H9 (cell line): ENCODE data around the gene SALL3. TPM values are rescaled to one million over a fixed set of nuclear protein-coding genes. Genes with fewer than 3 reads are reported as not detected.
A peak's percentile ranks its signal among the peaks of the same experiment; 100 is the strongest.

Experiments used
- DNase-seq: peaks from one replicate; pipeline ENCODE4 v3.0.0-alpha.2; 2017
- H2AFZ ChIP-seq: one replicate; pipeline ENCODE4 v1.6.1; 2013; ENCODE audit warnings: mild to moderate bottlenecking, low read length, control low read depth, moderate library complexity
- H2AK5ac ChIP-seq: 2 replicates; pipeline ENCODE4 v1.6.1; 2013; ENCODE audit warnings: low read length, control low read depth, mixed read lengths; ENCODE audit not compliant: insufficient read length
- H2BK120ac ChIP-seq: one replicate; pipeline ENCODE4 v1.6.1; 2013; ENCODE audit warnings: low read depth, mild to moderate bottlenecking, low read length, control low read depth, inconsistent platforms; ENCODE audit not compliant: poor library complexity, severe bottlenecking
- H2BK12ac ChIP-seq: 2 replicates; pipeline ENCODE4 v1.6.1; 2013; ENCODE audit warnings: low read length, control low read depth, mixed read lengths, low read depth; ENCODE audit not compliant: insufficient read length
- H2BK15ac ChIP-seq: 2 replicates; pipeline ENCODE4 v1.6.1; 2013; ENCODE audit warnings: low read depth, low read length, control low read depth
- H2BK20ac ChIP-seq: one replicate; pipeline ENCODE4 v1.6.1; 2013; ENCODE audit warnings: low read depth, mild to moderate bottlenecking, low read length, control low read depth, inconsistent platforms; ENCODE audit not compliant: poor library complexity, severe bottlenecking
- H2BK5ac ChIP-seq: 2 replicates; pipeline ENCODE4 v1.6.1; 2013; ENCODE audit warnings: low read length, control low read depth, mixed read lengths; ENCODE audit not compliant: insufficient read length
- H3K14ac ChIP-seq: 2 replicates; pipeline ENCODE4 v1.6.1; 2013; ENCODE audit warnings: low read length, control low read depth; ENCODE audit not compliant: insufficient read depth
- H3K18ac ChIP-seq: 2 replicates; pipeline ENCODE4 v1.6.1; 2013; ENCODE audit warnings: low read depth, mild to moderate bottlenecking, mixed read lengths, low read length, control low read depth; ENCODE audit not compliant: insufficient read length
- H3K23ac ChIP-seq: 2 replicates; pipeline ENCODE4 v1.6.1; 2013; ENCODE audit warnings: low read length, control low read depth, mixed read lengths, low read depth; ENCODE audit not compliant: insufficient read length
- H3K23me2 ChIP-seq: 2 replicates; pipeline ENCODE4 v1.6.1; 2013; ENCODE audit warnings: low read depth, mild to moderate bottlenecking, mixed read lengths, low read length, control low read depth; ENCODE audit not compliant: insufficient read length, poor library complexity, severe bottlenecking
- H3K27ac ChIP-seq: 2 replicates; pipeline ENCODE4 v1.5.1; 2013; ENCODE audit warnings: low read length, control low read depth, mixed read lengths, low read depth; ENCODE audit not compliant: insufficient read length
- H3K27me3 ChIP-seq: 2 replicates; pipeline ENCODE4 v1.6.1; 2013; ENCODE audit warnings: low read length, control low read depth, inconsistent platforms; ENCODE audit not compliant: insufficient read depth
- H3K4ac ChIP-seq: 2 replicates; pipeline ENCODE4 v1.6.1; 2013; ENCODE audit warnings: low read depth, mild to moderate bottlenecking, control low read depth, inconsistent platforms, low read length, moderate library complexity
- H3K4me1 ChIP-seq: 2 replicates; pipeline ENCODE4 v1.6.1; 2013; ENCODE audit warnings: low read length, control low read depth, inconsistent platforms; ENCODE audit not compliant: insufficient read depth
- H3K4me2 ChIP-seq: 2 replicates; pipeline ENCODE4 v1.6.1; 2013; ENCODE audit warnings: low read length, control low read depth, mixed read lengths; ENCODE audit not compliant: insufficient read length, insufficient read depth
- H3K56ac ChIP-seq: 2 replicates; pipeline ENCODE4 v1.6.1; 2013; ENCODE audit warnings: low read depth, mild to moderate bottlenecking, mixed read lengths, low read length, control low read depth; ENCODE audit not compliant: insufficient read length
- H3K79me1 ChIP-seq: 2 replicates; pipeline ENCODE4 v1.6.1; 2013; ENCODE audit warnings: low read depth, mild to moderate bottlenecking, moderate library complexity, low read length, control low read depth, inconsistent platforms; ENCODE audit not compliant: insufficient read depth, poor library complexity, severe bottlenecking
- H3K79me2 ChIP-seq: 2 replicates; pipeline ENCODE4 v1.6.1; 2013; ENCODE audit warnings: low read length, control low read depth, inconsistent platforms; ENCODE audit not compliant: insufficient read depth
- H3K9ac ChIP-seq: 2 replicates; pipeline ENCODE4 v1.6.1; 2013; ENCODE audit warnings: low read length, control low read depth, mixed read lengths; ENCODE audit not compliant: insufficient read length; ENCODE audit errors: extremely low read depth
- H3K9me3 ChIP-seq: one replicate; pipeline ENCODE4 v1.6.1; 2013; ENCODE audit warnings: low read depth, low read length, inconsistent platforms; ENCODE audit not compliant: control insufficient read depth
- H3T11ph ChIP-seq: one replicate; pipeline ENCODE4 v1.6.1; 2013; ENCODE audit warnings: mild to moderate bottlenecking, low read length, control low read depth, inconsistent platforms
- H4K20me1 ChIP-seq: one replicate; pipeline ENCODE4 v1.6.1; 2013; ENCODE audit not compliant: control insufficient read depth, insufficient read length, insufficient read depth
- H4K5ac ChIP-seq: 2 replicates; pipeline ENCODE4 v1.6.1; 2013; ENCODE audit warnings: low read depth, mild to moderate bottlenecking, mixed read lengths, low read length, control low read depth; ENCODE audit not compliant: insufficient read length
- H4K8ac ChIP-seq: replicated peaks from 2 replicates; pipeline ENCODE4 v1.6.1; 2013; ENCODE audit warnings: low read length, control low read depth, mixed read lengths, low read depth; ENCODE audit not compliant: insufficient read length
- H4K91ac ChIP-seq: 2 replicates; pipeline ENCODE4 v1.6.1; 2013; ENCODE audit warnings: low read depth, mild to moderate bottlenecking, moderate library complexity, mixed read lengths, low read length, control low read depth; ENCODE audit not compliant: insufficient read length
- H3K27ac Mint-ChIP-seq, 3 experiments: 2 replicates in 2 of 3; 3 replicates in 1 of 3; pipeline ENCODE4 v1.8.0; 2020 to 2021; ENCODE audit warnings: mixed read lengths in 3 of 3, mild to moderate bottlenecking in 1 of 3, moderate library complexity in 1 of 3
- H3K27me3 Mint-ChIP-seq: 2 replicates; pipeline ENCODE4 v1.8.0; 2021; ENCODE audit warnings: low read depth, mild to moderate bottlenecking, moderate library complexity, mixed read lengths
- H3K36me3 Mint-ChIP-seq, 3 experiments: 2 replicates in 2 of 3; 3 replicates in 1 of 3; pipeline ENCODE4 v1.8.0; 2020 to 2021; ENCODE audit warnings: low read depth in 3 of 3, mixed read lengths in 3 of 3; ENCODE audit not compliant: insufficient read depth in 1 of 3
- H3K4me1 Mint-ChIP-seq, 2 experiments: 2 replicates each; pipeline ENCODE4 v1.8.0; 2020; ENCODE audit warnings: mixed read lengths in 2 of 2
- H3K4me3 Mint-ChIP-seq, 2 experiments: 2 replicates in 1 of 2; 3 replicates in 1 of 2; pipeline ENCODE4 v1.8.0; 2020 to 2021; ENCODE audit warnings: mild to moderate bottlenecking in 2 of 2, mixed read lengths in 2 of 2, moderate library complexity in 1 of 2
- H3K9me3 Mint-ChIP-seq, 2 experiments: 2 replicates in 1 of 2; 3 replicates in 1 of 2; pipeline ENCODE4 v1.8.0; 2020; ENCODE audit warnings: mild to moderate bottlenecking in 2 of 2, mixed read lengths in 2 of 2, moderate library complexity in 1 of 2
- CTCF ChIP-seq: fragments of 200-600 bp; sonication (generic); conservative IDR thresholded peaks from 3 replicates; pipeline ENCODE4 v1.8.0; 2021; ENCODE audit warnings: antibody characterized with exemption, mild to moderate bottlenecking
- WGBS: extraction: QIAGEN DNeasy Blood & Tissue Kit; methylation state at CpG from one replicate; pipeline ENCODE4 v1.1.7; 2013; ENCODE audit warnings: missing lambda C conversion rate, low lambda C conversion rate, mixed read lengths; ENCODE audit not compliant: insufficient read length; ENCODE audit errors: extremely low coverage; 5-methylcytosine and 5-hydroxymethylcytosine counted together
- total RNA-seq: library from RNA; stranded (reverse); gene quantifications from 2 replicates; pipeline ENCODE4 v1.2.1, GENCODE V29; 2021

Gene SALL3
- total RNA-seq, 1 experiment from 2014 or later = 52.4 TPM

GRCh38 chr18:78979056-78979729, 425 bp upstream of the SALL3 start:
- H4K8ac ChIP-seq = no peak overlapping the region
- no peak overlapping the region for H2BK20ac ChIP-seq
- no peaks in the 10 kb centered on the region for H4K20me1 ChIP-seq
- DNase-seq = peak; percentile 72
- H3K56ac ChIP-seq = no peak overlapping the region
- no peak overlapping the region for H4K5ac ChIP-seq
- Mint-ChIP-seq H3K4me3 (peak overlapping the region; percentile 58 to 66; a peak in 4 of 5 replicates), H3K36me3 (peaks cover 0 to 6% (median 4%) of the 10 kb centered on the region in 3 experiments; a peak in 3 of 7 replicates), H3K9me3 (peaks cover 0 to 6% of the 10 kb centered on the region in 2 experiments; a peak in 1 of 5 replicates), H3K4me1 (peaks cover 42 to 63% of the 10 kb centered on the region in 2 experiments), H3K27ac (no peak overlapping the region), H3K27me3 (peaks cover 48% of the 10 kb centered on the region)
- no CpG with 5 or more reads among the region's 98 CpGs for WGBS
- H2AK5ac ChIP-seq = no peak overlapping the region
- H3K79me2 ChIP-seq = no peaks in the 10 kb centered on the region
- no peak overlapping the region for H4K91ac ChIP-seq
- H3K9ac ChIP-seq = no peak overlapping the region
- no peaks in the 10 kb centered on the region for H3K79me1 ChIP-seq
- TF ChIP-seq CTCF = no peak
- no peak overlapping the region for H3K14ac ChIP-seq
- peaks cover 30% of the 10 kb centered on the region for H3K23me2 ChIP-seq
- H3T11ph ChIP-seq = no peak overlapping the region
- H2BK15ac ChIP-seq = no peak overlapping the region
- no peak overlapping the region for H3K23ac ChIP-seq
- peaks cover 4% of the 10 kb centered on the region; the same call in 1 of the 2 replicates for H3K4me1 ChIP-seq
- H3K4ac ChIP-seq = no peak overlapping the region
- H3K27me3 ChIP-seq = peaks cover 35% of the 10 kb centered on the region
- H2BK12ac ChIP-seq = no peak overlapping the region
- no peak overlapping the region for H2BK5ac ChIP-seq
- no peak overlapping the region for H3K27ac ChIP-seq
- no peaks in the 10 kb centered on the region for H3K9me3 ChIP-seq
- H3K18ac ChIP-seq = no peak overlapping the region
- H2AFZ ChIP-seq = no peak overlapping the region
- H3K4me2 ChIP-seq = peak overlapping the region; percentile 64
- H2BK120ac ChIP-seq = no peak overlapping the region
